ENCODE results near the gene SMOC2. TPM values are rescaled to one million over a fixed set of nuclear protein-coding genes. Genes with fewer than 3 reads are reported as not detected.
"Not testable (repeated sequence)": the region's sequence is repeated elsewhere in the genome, so short reads cannot be mapped to it uniquely, and the experiment has no call there.

SMOC2 gene
- polyA plus RNA-seq, 3 donors = 4.5 to 34.4 (median 22.7) TPM

GRCh38 chr6:168599769-168600330, 158.9 kb downstream of the SMOC2 start:
- H3K27ac ChIP-seq (ENCODE audit: low read depth, low read length) = no peak overlapping the region
- WGBS, 3 donors = 92 to 97% (median 95%) methylated on average over 11 of the region's 11 CpGs

GRCh38 chr6:168600381-168600780, 159.4 kb downstream of the SMOC2 start:
- WGBS, 3 donors = 94 to 96% (median 96%) methylated on average over 10 to 11 of the region's 11 CpGs
- no peak overlapping the region for H3K27ac ChIP-seq (ENCODE audit: low read depth, low read length)

- no peak overlapping the region for H3K27ac ChIP-seq (ENCODE audit: low read depth, low read length)
- 72 to 78% (median 77%) methylated on average over 17 of the region's 17 CpGs for WGBS, 3 donors
Observed at GRCh38 chr6:168601111-168601510, 160.1 kb downstream of the SMOC2 start.

- 53 to 72% (median 67%) methylated on average over 10 of the region's 10 CpGs for WGBS, 3 donors
- H3K27ac ChIP-seq (ENCODE audit: low read depth, low read length) = no peak overlapping the region
Observed at GRCh38 chr6:168601546-168601945, 160.6 kb downstream of the SMOC2 start.

GRCh38 chr6:168602576-168602975, 161.6 kb downstream of the SMOC2 start:
- H3K27ac ChIP-seq (ENCODE audit: low read depth, low read length) = no peak overlapping the region
- WGBS, 3 donors = 70 to 85% (median 74%) methylated on average over 4 of the region's 4 CpGs

- 67 to 85% (median 81%) methylated on average over 4 of the region's 4 CpGs for WGBS, 3 donors
- H3K27ac ChIP-seq (ENCODE audit: low read depth, low read length) = no peak overlapping the region
Observed at GRCh38 chr6:168603234-168603633, 162.2 kb downstream of the SMOC2 start.

GRCh38 chr6:168605964-168606363, 165.0 kb downstream of the SMOC2 start:
- H3K27ac ChIP-seq (ENCODE audit: low read depth, low read length) = no peak overlapping the region
- 48 to 72% (median 58%) methylated on average over 7 of the region's 7 CpGs for WGBS, 3 donors

GRCh38 chr6:168606722-168607121, 165.7 kb downstream of the SMOC2 start:
- 89 to 98% (median 94%) methylated on average over 16 of the region's 16 CpGs for WGBS, 3 donors
- H3K27ac ChIP-seq (ENCODE audit: low read depth, low read length) = no peak overlapping the region

GRCh38 chr6:168607272-168608112, 166.5 kb downstream of the SMOC2 start:
- whole genome bisulfite sequencing, 3 donors = 42 to 71% (median 49%) methylated on average over 15 of the region's 15 CpGs

GRCh38 chr6:168608113-168608400, 167.1 kb downstream of the SMOC2 start:
- no peak overlapping the region for H3K27ac ChIP-seq (ENCODE audit: low read depth, low read length)
- WGBS, 3 donors = 77 to 81% (median 79%) methylated on average over 11 of the region's 11 CpGs

More at GRCh38 chr6:168607272-168608112, 166.5 kb downstream of the SMOC2 start:
- no peak overlapping the region for H3K27ac ChIP-seq (ENCODE audit: low read depth, low read length)

GRCh38 chr6:168609026-168609685, 168.2 kb downstream of the SMOC2 start:
- 75 to 77% (median 76%) methylated on average over 13 of the region's 13 CpGs for WGBS, 3 donors
- no peak overlapping the region for H3K27ac ChIP-seq (ENCODE audit: low read depth, low read length)

- H3K27ac ChIP-seq (ENCODE audit: low read depth, low read length) = no peak overlapping the region
Observed at GRCh38 chr6:168609914-168610490, 169.0 kb downstream of the SMOC2 start.

GRCh38 chr6:168610966-168611365, 170.0 kb downstream of the SMOC2 start:
- 81 to 96% (median 93%) methylated on average over 4 to 12 of the region's 12 CpGs for WGBS, 3 donors
- H3K27ac ChIP-seq (ENCODE audit: low read depth, low read length) = not testable (repeated sequence)

More at GRCh38 chr6:168609914-168610490, 169.0 kb downstream of the SMOC2 start:
- WGBS, 3 donors = 82% methylated on average over 9 of the region's 9 CpGs

GRCh38 chr6:168611691-168612090, 170.7 kb downstream of the SMOC2 start:
- WGBS, 3 donors = 92 to 93% (median 92%) methylated on average over 14 of the region's 14 CpGs
- H3K27ac ChIP-seq (ENCODE audit: low read depth, low read length) = no peak overlapping the region

- WGBS, 3 donors = 96 to 98% (median 97%) methylated on average over 13 of the region's 13 CpGs
- H3K27ac ChIP-seq (ENCODE audit: low read depth, low read length) = no peak overlapping the region
Observed at GRCh38 chr6:168612586-168612985, 171.6 kb downstream of the SMOC2 start.

GRCh38 chr6:168615837-168616236, 174.9 kb downstream of the SMOC2 start:
- no peak overlapping the region for H3K27ac ChIP-seq (ENCODE audit: low read depth, low read length)
- 61 to 86% (median 85%) methylated on average over 6 of the region's 6 CpGs for WGBS, 3 donors

- no peak overlapping the region for H3K27ac ChIP-seq (ENCODE audit: low read depth, low read length)
- 56 to 76% (median 72%) methylated on average over 21 of the region's 21 CpGs for WGBS, 3 donors
Observed at GRCh38 chr6:168616816-168617765, 176.1 kb downstream of the SMOC2 start.

All from adipose tissue (tissue), 3 donors.